ENCODE results near the gene MARCO. TPM values are rescaled to one million over a fixed set of nuclear protein-coding genes. Genes with fewer than 3 reads are reported as not detected.
A peak's percentile ranks its signal among the peaks of the same experiment; 100 is the strongest.

Gene MARCO
- total and polyA plus RNA-seq, 2 of the 8 experiments (the other 6 are each of a cell fraction or from before 2014, with no cell fraction given): not detected

DNA sequence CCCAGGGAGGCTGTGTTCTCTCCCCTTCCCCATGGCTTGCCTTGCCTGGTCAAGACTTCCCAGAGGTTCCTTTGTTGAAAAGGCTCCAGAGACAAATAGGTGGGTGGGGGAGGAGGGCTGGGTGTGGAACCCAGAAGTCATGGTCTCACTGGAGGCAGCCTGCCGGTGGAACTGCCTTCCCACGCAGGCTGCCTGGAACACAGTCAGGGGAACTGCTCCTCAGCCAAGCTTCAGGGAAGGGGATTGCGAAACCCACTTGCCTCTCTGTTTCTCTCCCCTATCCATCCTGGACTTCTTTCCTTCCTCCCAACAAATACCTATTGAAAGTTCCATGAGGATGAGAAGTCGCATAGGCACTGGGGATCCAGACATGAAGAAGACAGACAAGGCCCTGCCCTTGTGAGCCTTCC is 31.6 kb downstream of the MARCO start:
- H3K4me1 ChIP-seq (replicated peaks in 1 of 4; ENCODE audit: control insufficient read depth in 3 of 4, insufficient read depth in 4 of 4, low read length in 3 of 4): peaks cover 0 to 2% (median 0%) of the 10 kb centered on the region in 4 experiments; a peak in 1 of 7 replicates
- H3K27ac ChIP-seq (ENCODE audit: low read depth, low read length): no peak overlapping the region
- H4K8ac ChIP-seq (ENCODE audit: extremely low read depth, insufficient read depth, low read length): no peak overlapping the region
- no peak overlapping the region for H2BK120ac ChIP-seq (replicated peaks; ENCODE audit: low read depth, low read length)
- no peaks in the 10 kb centered on the region for H3K79me2 ChIP-seq (ENCODE audit: control insufficient read depth in 1 of 2, insufficient read depth in 2 of 2, low read length in 2 of 2)
- DNase-seq (ENCODE audit: low read depth in 1 of 2, low spot score in 2 of 2) (peak in 1 of 2 experiments; percentile 33), FAIRE-seq (no peak)
- TF ChIP-seq CEBPB (IDR thresholded peaks at IDR 0.05; ENCODE audit: low read depth, low read length): peak; percentile 82
- no peak for TF ChIP-seq SIRT6 (IDR thresholded peaks at IDR 0.05; ENCODE audit: low read length)
- TF ChIP-seq FOSL1 (IDR thresholded peaks at IDR 0.05; ENCODE audit: insufficient read depth, low read depth, low read length): no peak
- TF ChIP-seq SIN3A (conservative IDR thresholded peaks at IDR 0.05 in 1 of 2, IDR thresholded peaks at IDR 0.05 in 1 of 2; ENCODE audit: low read depth in 1 of 2, low read length in 2 of 2): no peak
- no peak for TF ChIP-seq RFX5 (IDR thresholded peaks at IDR 0.05; ENCODE audit: borderline replicate concordance, low read depth, low read length)
- no peak overlapping the region for H2BK12ac ChIP-seq (ENCODE audit: low read depth, low read length)
- 0 out of 2 replicates have a peak, but pooled peaks cover 1% of the 10 kb centered on the region for H3K23me2 ChIP-seq (ENCODE audit: low read depth, low read length)
- ChIA-PET CTCF (ENCODE audit: partially characterized antibody) (no interaction called here), POLR2A (ENCODE audit: partially characterized antibody) (interaction anchor here (0.6 kb wide), 1 partner anchor 182 kb away, joined by 4 read pairs; no protein-coding TSS in a partner anchor)
- 86% methylated on average over 4 of the region's 4 CpGs; no CpG with 5 or more reads in 1 of the 2 experiments for WGBS, 2 experiments (ENCODE audit: extremely low coverage in 1 of 2, insufficient coverage in 1 of 2, insufficient read length in 1 of 2, insufficient replicate concordance in 2 of 2, low coverage in 1 of 2, low lambda C conversion rate in 2 of 2, missing lambda C conversion rate in 1 of 2)
- H3K23ac ChIP-seq (ENCODE audit: insufficient read length): no peak overlapping the region
- H3K4ac ChIP-seq (replicated peaks; ENCODE audit: insufficient read length, low read depth, low read length): no peak overlapping the region
- no peak overlapping the region for H3K14ac ChIP-seq (ENCODE audit: insufficient read length)
- H3K56ac ChIP-seq (replicated peaks; ENCODE audit: insufficient read length, low read depth, low read length): no peak overlapping the region
- H4K20me1 ChIP-seq (replicated peaks in 1 of 2; ENCODE audit: control insufficient read depth in 1 of 2, insufficient read depth in 2 of 2, low read length in 2 of 2): peaks cover 0 to 2% of the 10 kb centered on the region in 2 experiments
- H2BK15ac ChIP-seq (ENCODE audit: low read length): no peak overlapping the region
- no peak overlapping the region for H3K4me2 ChIP-seq (ENCODE audit: insufficient read depth in 1 of 2, low read depth in 2 of 2, low read length in 2 of 2)
- H2AFZ ChIP-seq (ENCODE audit: low read length): no peak overlapping the region
- no peaks in the 10 kb centered on the region for H3K79me1 ChIP-seq (ENCODE audit: low read depth, low read length)
- H3K36me3 ChIP-seq (ENCODE audit: control insufficient read depth in 2 of 4, insufficient read depth in 4 of 4, low read length in 3 of 4): no peaks in the 10 kb centered on the region
- no peak overlapping the region for H2BK20ac ChIP-seq (ENCODE audit: low read length)
- no peak overlapping the region for H4K5ac ChIP-seq (ENCODE audit: insufficient read length, low read depth, low read length)
- H3K27me3 ChIP-seq (replicated peaks in 1 of 4; ENCODE audit: control insufficient read depth in 3 of 4, extremely low read depth in 1 of 4, insufficient read depth in 3 of 4, low read length in 3 of 4): peaks cover 0 to 12% (median 2%) of the 10 kb centered on the region in 4 experiments; a peak in 2 of 7 replicates
- H3K9ac ChIP-seq (replicated peaks in 1 of 4; ENCODE audit: extremely low read depth in 1 of 4, low read depth in 3 of 4, low read length in 3 of 4): no peak overlapping the region
- no peaks in the 10 kb centered on the region for H3K9me3 ChIP-seq (ENCODE audit: insufficient read depth in 2 of 2, low read depth in 1 of 2, low read length in 1 of 2)
- H3K18ac ChIP-seq (ENCODE audit: extremely low read depth, low read length): no peak overlapping the region
- no peak overlapping the region for H2BK5ac ChIP-seq (ENCODE audit: low read depth, low read length)
- H4K91ac ChIP-seq (replicated peaks; ENCODE audit: insufficient read length, low read length): no peak overlapping the region
- H2AK5ac ChIP-seq (ENCODE audit: low read depth, low read length): no peak overlapping the region
- no peak overlapping the region for H3K4me3 ChIP-seq (ENCODE audit: extremely low read depth in 1 of 4, insufficient read depth in 2 of 4, low read depth in 3 of 4, low read length in 4 of 4)

All from H1 (cell line).